Ectodermal cell (in vitro differentiated cells): ENCODE measurements around the gene SIK1.
"Not testable (repeated sequence)": the region's sequence is repeated elsewhere in the genome, so short reads cannot be mapped to it uniquely, and the experiment has no call there.

ENCODE experiments used
- H3K27ac ChIP-seq: 2 replicates; pipeline ENCODE4 v1.7.0; 2013; ENCODE audit warnings: mild to moderate bottlenecking, low read depth, low read length; ENCODE audit not compliant: insufficient read depth, poor library complexity, severe bottlenecking
- H3K27me3 ChIP-seq: 2 replicates; pipeline ENCODE4 v1.7.0; 2013; ENCODE audit warnings: mild to moderate bottlenecking, low read length; ENCODE audit not compliant: insufficient read depth, control insufficient read depth, poor library complexity, severe bottlenecking
- H3K36me3 ChIP-seq: one replicate; pipeline ENCODE4 v1.7.0; 2013; ENCODE audit warnings: low read length; ENCODE audit not compliant: control insufficient read depth, insufficient read depth
- H3K4me1 ChIP-seq: one replicate; pipeline ENCODE4 v1.7.0; 2013; ENCODE audit warnings: low read length; ENCODE audit not compliant: control insufficient read depth, insufficient read depth
- H3K4me3 ChIP-seq: 2 replicates; pipeline ENCODE4 v1.7.0; 2013; ENCODE audit warnings: low read depth, low read length, control low read depth; ENCODE audit not compliant: insufficient read depth
- H3K9me3 ChIP-seq: 2 replicates; pipeline ENCODE4 v1.7.0; 2013; ENCODE audit warnings: mild to moderate bottlenecking, low read length, moderate library complexity; ENCODE audit not compliant: control insufficient read depth
- WGBS, 2 experiments: methylation state at CpG; one replicate each; pipeline ENCODE4 v1.1.7; 2013; ENCODE audit warnings: missing lambda C conversion rate in 2 of 2; 5-methylcytosine and 5-hydroxymethylcytosine counted together

The SIK1 gene

GRCh38 chr21:43439316-43440075, 12.6 kb upstream of the SIK1 start:
- H3K4me3 ChIP-seq, H3K27ac ChIP-seq, H3K9me3 ChIP-seq, H3K27me3 ChIP-seq, H3K4me1 ChIP-seq, H3K36me3 ChIP-seq: not testable (repeated sequence)
- 56% methylated on average over 3 of the region's 6 CpGs; no CpG with 5 or more reads in 1 of the 2 experiments for WGBS, 2 experiments

GRCh38 chr21:43436272-43436671, 9.3 kb upstream of the SIK1 start:
- H3K9me3 ChIP-seq, H3K4me3 ChIP-seq, H3K27me3 ChIP-seq, H3K4me1 ChIP-seq, H3K36me3 ChIP-seq, H3K27ac ChIP-seq: not testable (repeated sequence)
- WGBS, 2 experiments, result no CpG with 5 or more reads among the region's 9 CpGs

- H3K36me3 ChIP-seq, H3K27me3 ChIP-seq, H3K27ac ChIP-seq, H3K4me1 ChIP-seq, H3K9me3 ChIP-seq, H3K4me3 ChIP-seq: not testable (repeated sequence)
- 100% methylated on average over 1 of the region's 12 CpGs; no CpG with 5 or more reads in 1 of the 2 experiments for WGBS, 2 experiments
Measured at GRCh38 chr21:43433340-43434136, 6.6 kb upstream of the SIK1 start.

GRCh38 chr21:43430830-43431416, 4.0 kb upstream of the SIK1 start:
- not testable (repeated sequence) for H3K36me3 ChIP-seq, H3K9me3 ChIP-seq, H3K27me3 ChIP-seq, H3K4me1 ChIP-seq, H3K4me3 ChIP-seq, H3K27ac ChIP-seq
- WGBS, 2 experiments, result 95% methylated on average over 4 of the region's 17 CpGs; no CpG with 5 or more reads in 1 of the 2 experiments

GRCh38 chr21:43428964-43429363, 2.0 kb upstream of the SIK1 start:
- not testable (repeated sequence) for H3K27ac ChIP-seq, H3K27me3 ChIP-seq, H3K9me3 ChIP-seq, H3K36me3 ChIP-seq, H3K4me1 ChIP-seq, H3K4me3 ChIP-seq
- WGBS, 2 experiments, result no CpG with 5 or more reads among the region's 6 CpGs

- H3K27me3 ChIP-seq, H3K9me3 ChIP-seq, H3K27ac ChIP-seq, H3K36me3 ChIP-seq, H3K4me3 ChIP-seq, H3K4me1 ChIP-seq: not testable (repeated sequence)
- no CpG with 5 or more reads among the region's 53 CpGs for WGBS, 2 experiments
Measured at GRCh38 chr21:43427242-43427559, 270 bp upstream of the SIK1 start.

- not testable (repeated sequence) for H3K27ac ChIP-seq, H3K9me3 ChIP-seq, H3K36me3 ChIP-seq, H3K27me3 ChIP-seq, H3K4me3 ChIP-seq, H3K4me1 ChIP-seq
- WGBS, 2 experiments, result no CpG with 5 or more reads among the region's 43 CpGs
Measured at GRCh38 chr21:43426004-43426403, 927 bp downstream of the SIK1 start.

GRCh38 chr21:43419475-43419874, 7.5 kb downstream of the SIK1 start:
- WGBS, 2 experiments, result no CpG with 5 or more reads among the region's 15 CpGs
- not testable (repeated sequence) for H3K27me3 ChIP-seq, H3K4me3 ChIP-seq, H3K36me3 ChIP-seq, H3K4me1 ChIP-seq, H3K9me3 ChIP-seq, H3K27ac ChIP-seq

GRCh38 chr21:43414576-43414975, 12.4 kb downstream of the SIK1 start:
- WGBS, 2 experiments, result no CpG with 5 or more reads among the region's 5 CpGs
- not testable (repeated sequence) for H3K36me3 ChIP-seq, H3K27me3 ChIP-seq, H3K4me1 ChIP-seq, H3K27ac ChIP-seq, H3K4me3 ChIP-seq, H3K9me3 ChIP-seq

- not testable (repeated sequence) for H3K27ac ChIP-seq, H3K27me3 ChIP-seq, H3K4me3 ChIP-seq, H3K4me1 ChIP-seq, H3K36me3 ChIP-seq, H3K9me3 ChIP-seq
- WGBS, 2 experiments, result no CpG with 5 or more reads among the region's 28 CpGs
Measured at GRCh38 chr21:43412020-43412788, 14.7 kb downstream of the SIK1 start.
